ENCODE measurements around the gene TSHZ2. TPM values are rescaled to one million over a fixed set of nuclear protein-coding genes. Genes with fewer than 3 reads are reported as not detected.
"Not testable (repeated sequence)": the region's sequence is repeated elsewhere in the genome, so short reads cannot be mapped to it uniquely, and the experiment has no call there.

Gene TSHZ2
- total and polyA plus RNA-seq, 9 of the 15 experiments (the other 6 are each of a cell fraction or from before 2014, with no cell fraction given): 0.03 to 0.20 (median 0.05) TPM; not detected in 4

GRCh38 chr20:53535878-53536277 lies 563.7 kb downstream of the TSHZ2 start:
- 0% methylated on average over 4 of the region's 4 CpGs for WGBS (ENCODE audit: insufficient coverage, low coverage, missing lambda C conversion rate)
- DNase-seq (ENCODE audit: extremely low read depth in 1 of 4, low spot score in 3 of 4): no peak
- POLR2A ChIA-PET: interaction anchor here (0.7 kb wide), 1 partner anchor 240 kb away, joined by 3 read pairs; no protein-coding TSS in a partner anchor

GRCh38 chr20:53536382-53536781 lies 564.2 kb downstream of the TSHZ2 start:
- H3K27ac ChIP-seq (ENCODE audit: extremely low read depth, low read depth, low read length); intact Hi-C loops (cut with micrococcal nuclease); H3K4me3 ChIP-seq; H3K79me2 ChIP-seq (ENCODE audit: control insufficient read depth, insufficient read depth, low read length); H3K9ac ChIP-seq (ENCODE audit: insufficient read depth in 1 of 2, low read depth in 2 of 2, low read length in 2 of 2); H3K36me3 ChIP-seq (ENCODE audit: control insufficient read depth, insufficient read depth, low read length); H4K20me1 ChIP-seq (replicated peaks; ENCODE audit: control insufficient read depth, insufficient read depth, low read length); H3K9me1 ChIP-seq (ENCODE audit: control insufficient read depth, insufficient read depth, low read length); H2AFZ ChIP-seq (ENCODE audit: low read depth, low read length); H3K9me3 ChIP-seq (replicated peaks; ENCODE audit: control insufficient read depth, insufficient read depth, low read depth, low read length); CTCF ChIA-PET (ENCODE audit: low intra/inter-chr PET ratio); H3K4me2 ChIP-seq (ENCODE audit: insufficient read depth, low read length); ATAC-seq; BruUV-seq (replicated peaks); FAIRE-seq; DNase-seq (ENCODE audit: extremely low read depth in 1 of 4, low spot score in 3 of 4); H3K4me1 ChIP-seq (replicated peaks in 1 of 2; ENCODE audit: control insufficient read depth in 2 of 2, insufficient read depth in 2 of 2, low read length in 2 of 2); in situ Hi-C loops (cut with MboI): not testable (repeated sequence)
- peaks cover 9 to 15% of the 10 kb centered on the region in 2 experiments for H3K27me3 ChIP-seq (ENCODE audit: control insufficient read depth in 2 of 2, insufficient read depth in 2 of 2, low read length in 2 of 2)
- POLR2A ChIA-PET: interaction anchor here (0.7 to 1.3 kb wide), 3 partner anchors 240 to 776 kb away, joined by 3 to 4 read pairs (median 3); no protein-coding TSS in a partner anchor
- 7% methylated on average over 3 of the region's 3 CpGs for WGBS (ENCODE audit: insufficient coverage, low coverage, missing lambda C conversion rate)

More at GRCh38 chr20:53535878-53536277, 563.7 kb downstream of the TSHZ2 start:
- no peaks in the 10 kb centered on the region for H3K36me3 ChIP-seq (ENCODE audit: control insufficient read depth, insufficient read depth, low read length)
- no TSS peak for BruUV-seq (replicated peaks)
- H3K4me2 ChIP-seq (ENCODE audit: insufficient read depth, low read length): no peak overlapping the region
- H3K9me1 ChIP-seq (ENCODE audit: control insufficient read depth, insufficient read depth, low read length): no peaks in the 10 kb centered on the region
- no peak overlapping the region for H3K4me3 ChIP-seq
- H4K20me1 ChIP-seq (replicated peaks; ENCODE audit: control insufficient read depth, insufficient read depth, low read length): no peaks in the 10 kb centered on the region
- H3K79me2 ChIP-seq (ENCODE audit: control insufficient read depth, insufficient read depth, low read length): no peaks in the 10 kb centered on the region
- intact Hi-C loops (cut with micrococcal nuclease): no loop called here
- no peak overlapping the region for H2AFZ ChIP-seq (ENCODE audit: low read depth, low read length)
- FAIRE-seq (no peak), ATAC-seq (no peak)
- CTCF ChIA-PET (ENCODE audit: low intra/inter-chr PET ratio): no interaction called here
- no peak overlapping the region for H3K27ac ChIP-seq (ENCODE audit: extremely low read depth, low read depth, low read length)
- H3K9ac ChIP-seq (ENCODE audit: insufficient read depth in 1 of 2, low read depth in 2 of 2, low read length in 2 of 2): no peak overlapping the region
- no peaks in the 10 kb centered on the region for H3K4me1 ChIP-seq (replicated peaks in 1 of 2; ENCODE audit: control insufficient read depth in 2 of 2, insufficient read depth in 2 of 2, low read length in 2 of 2)
- no peak for TF ChIP-seq LARP7 (IDR thresholded peaks at IDR 0.05)
- TF ChIP-seq SMARCA4 (IDR thresholded peaks at IDR 0.05): no peak
- no peak for TF ChIP-seq RERE (CRISPR knock-in tag; IDR thresholded peaks at IDR 0.05; ENCODE audit: borderline replicate concordance)
- no peak for TF ChIP-seq ZEB2 (IDR thresholded peaks at IDR 0.05)
- no peak for TF ChIP-seq RNF2 (IDR thresholded peaks at IDR 0.05)
- TF ChIP-seq ZNF384 (IDR thresholded peaks at IDR 0.05; ENCODE audit: low read depth, low read length): no peak
- no peak for TF ChIP-seq E2F3 (CRISPR knock-in tag; IDR thresholded peaks at IDR 0.05)
- TF ChIP-seq TAF15 (IDR thresholded peaks at IDR 0.05; ENCODE audit: low read depth, low read length): no peak
- TF ChIP-seq TCFL5 (CRISPR knock-in tag; conservative IDR thresholded peaks at IDR 0.05): no peak
- in situ Hi-C loops (cut with MboI): no loop called here
- H3K27me3 ChIP-seq (ENCODE audit: control insufficient read depth in 2 of 2, insufficient read depth in 2 of 2, low read length in 2 of 2): peaks cover 9 to 15% of the 10 kb centered on the region in 2 experiments
- no peaks in the 10 kb centered on the region for H3K9me3 ChIP-seq (replicated peaks; ENCODE audit: control insufficient read depth, insufficient read depth, low read depth, low read length)
